ENCODE measurements around the gene IL12A. TPM values are rescaled to one million over a fixed set of nuclear protein-coding genes. Genes with fewer than 3 reads are reported as not detected.

IL12A gene
- total RNA-seq, 1 experiment from 2014 or later = 1.0 TPM

Other genes starting within 250 kb of the IL12A start
- 5.3 to 7.8 TPM (median 7.1 TPM) in 3 replicates for gene SCHIP1, start 149.0 kb upstream of the IL12A start, total RNA-seq (2021)
- 0.41 to 0.66 TPM (median 0.66 TPM) in 3 replicates for gene C3orf80, start 236.6 kb downstream of the IL12A start, total RNA-seq (2021)

All from WTC11 (cell line).